Esophagus squamous epithelium (tissue), 4 donors: ENCODE results near the gene ING3.

ENCODE experiments used
- POLR2A ChIP-seq, 4 donors: fragments of 450-650 bp; IDR thresholded peaks; one replicate each; pipeline ENCODE4 v1.6.1; 2017; ENCODE audit warnings: antibody characterized with exemption in 4 of 4, mild to moderate bottlenecking in 4 of 4, moderate library complexity in 3 of 4
- TF ChIP-seq, protein P1 (sequence below), 6 experiments: fragments of 450-650 bp in 4 of 6; fragments of 200-600 bp in 2 of 6; sonication (generic) in 2 of 6; IDR thresholded peaks; one replicate each; pipeline ENCODE4 v1.5.1; 2016 to 2019; ENCODE audit warnings: antibody characterized with exemption in 6 of 6, mild to moderate bottlenecking in 4 of 6, moderate library complexity in 4 of 6

DNA sequence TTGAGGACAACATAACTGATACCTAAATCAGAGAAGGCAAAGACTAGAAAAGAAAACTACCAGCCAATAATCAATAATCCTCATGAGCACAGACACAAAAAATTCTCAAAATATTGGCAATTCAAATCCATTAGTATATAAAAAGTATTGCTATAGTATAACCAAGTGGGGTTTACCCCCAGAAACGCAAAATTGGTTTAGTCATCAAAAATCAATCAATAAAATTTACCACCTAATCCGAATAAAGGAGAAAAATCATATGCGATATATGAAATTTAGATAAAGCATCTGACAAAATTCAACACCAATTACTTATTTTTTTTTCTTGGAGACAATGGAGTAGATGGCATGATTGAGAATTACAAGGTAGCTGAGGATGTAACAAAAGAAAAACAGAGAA, 11.2 kb upstream of the ING3 start:
- TF ChIP-seq, protein P1, sequence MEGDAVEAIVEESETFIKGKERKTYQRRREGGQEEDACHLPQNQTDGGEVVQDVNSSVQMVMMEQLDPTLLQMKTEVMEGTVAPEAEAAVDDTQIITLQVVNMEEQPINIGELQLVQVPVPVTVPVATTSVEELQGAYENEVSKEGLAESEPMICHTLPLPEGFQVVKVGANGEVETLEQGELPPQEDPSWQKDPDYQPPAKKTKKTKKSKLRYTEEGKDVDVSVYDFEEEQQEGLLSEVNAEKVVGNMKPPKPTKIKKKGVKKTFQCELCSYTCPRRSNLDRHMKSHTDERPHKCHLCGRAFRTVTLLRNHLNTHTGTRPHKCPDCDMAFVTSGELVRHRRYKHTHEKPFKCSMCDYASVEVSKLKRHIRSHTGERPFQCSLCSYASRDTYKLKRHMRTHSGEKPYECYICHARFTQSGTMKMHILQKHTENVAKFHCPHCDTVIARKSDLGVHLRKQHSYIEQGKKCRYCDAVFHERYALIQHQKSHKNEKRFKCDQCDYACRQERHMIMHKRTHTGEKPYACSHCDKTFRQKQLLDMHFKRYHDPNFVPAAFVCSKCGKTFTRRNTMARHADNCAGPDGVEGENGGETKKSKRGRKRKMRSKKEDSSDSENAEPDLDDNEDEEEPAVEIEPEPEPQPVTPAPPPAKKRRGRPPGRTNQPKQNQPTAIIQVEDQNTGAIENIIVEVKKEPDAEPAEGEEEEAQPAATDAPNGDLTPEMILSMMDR (IDR thresholded peaks at IDR 0.05): no peak
- no peak for TF ChIP-seq POLR2A (IDR thresholded peaks at IDR 0.05)
